B cell (primary cell): ENCODE results near the gene ERC1. TPM values are rescaled to one million over a fixed set of nuclear protein-coding genes. Genes with fewer than 3 reads are reported as not detected.

Experiments
- ATAC-seq: fragments of 200-7000 bp; cut with Tn5 transposase; one replicate; pipeline ENCODE4 v1.10.0; 2021; ENCODE audit warnings: low read depth, mild to moderate bottlenecking, moderate number of reproducible peaks, moderate library complexity
- CTCF ChIA-PET: fragments of 350-600 bp; sonication (Branson Sonifier 250); formaldehyde crosslinking; loops from one replicate; lab custom pipeline; 2021; ENCODE audit warnings: antibody characterized with exemption, inconsistent platforms; lab: Charles Lee
- POLR2A ChIA-PET: fragments of 350-600 bp; sonication (Branson Sonifier 250); formaldehyde crosslinking; loops from one replicate; lab custom pipeline; 2021; ENCODE audit warnings: antibody characterized with exemption; lab: Charles Lee
- DNase-seq: peaks from one replicate; pipeline ENCODE4 v3.0.0; 2013
- H2AFZ ChIP-seq: 2 replicates; pipeline ENCODE4 v1.6.1; 2012; ENCODE audit warnings: mild to moderate bottlenecking, low read depth, low read length; ENCODE audit not compliant: insufficient read depth, poor library complexity, severe bottlenecking
- H3K27ac ChIP-seq, 2 donors: 1 replicate in 1 of 2; 2 replicates in 1 of 2; pipeline ENCODE4 v1.5.1; 2012 to 2013; ENCODE audit warnings: low read length in 2 of 2, mild to moderate bottlenecking in 2 of 2, moderate library complexity in 1 of 2
- H3K27me3 ChIP-seq, 4 experiments: fragments of 200-600 bp in 1 of 4; sonication (generic) in 1 of 4; replicated peaks in 1 of 4; 1 replicate in 2 of 4; 2 replicates in 2 of 4; pipeline versions ENCODE4 v1.6.1 to v1.7.0; 2013 to 2016; ENCODE audit warnings: low read length in 3 of 4, mild to moderate bottlenecking in 2 of 4, mixed read lengths in 1 of 4, moderate library complexity in 1 of 4; ENCODE audit not compliant: insufficient read depth in 4 of 4, control insufficient read depth in 3 of 4; ENCODE audit errors: control extremely low read depth in 1 of 4
- H3K36me3 ChIP-seq, 2 experiments: replicated peaks in 1 of 2; 1 replicate in 1 of 2; 2 replicates in 1 of 2; pipeline versions ENCODE4 v1.6.1 to v1.7.1; 2013; ENCODE audit warnings: low read length in 1 of 2; ENCODE audit not compliant: insufficient read depth in 2 of 2, control insufficient read depth in 1 of 2; ENCODE audit errors: control extremely low read depth in 1 of 2, extremely low read depth in 1 of 2
- H3K4me1 ChIP-seq, 2 donors: fragments of 200-600 bp in 1 of 2; sonication (generic) in 1 of 2; 1 replicate in 1 of 2; 2 replicates in 1 of 2; pipeline versions ENCODE4 v1.5.1 to v1.6.1; 2013 to 2017; ENCODE audit warnings: low read length in 2 of 2; ENCODE audit not compliant: control insufficient read depth in 2 of 2, insufficient read depth in 2 of 2
- H3K4me2 ChIP-seq: replicated peaks from 2 replicates; pipeline ENCODE3; 2012; ENCODE audit warnings: mild to moderate bottlenecking, low read depth, low read length; ENCODE audit not compliant: poor library complexity, severe bottlenecking
- H3K4me3 ChIP-seq, 5 experiments: fragments of 200-600 bp in 1 of 5; sonication (generic) in 1 of 5; 1 replicate in 3 of 5; 2 replicates in 2 of 5; pipeline versions ENCODE4 v1.5.1 to v1.7.0; 2011 to 2016; ENCODE audit warnings: low read length in 4 of 5, mild to moderate bottlenecking in 4 of 5, low read depth in 2 of 5, control low read depth in 1 of 5, moderate library complexity in 1 of 5; ENCODE audit not compliant: insufficient read depth in 1 of 5; ENCODE audit errors: control extremely low read depth in 1 of 5, extremely low read depth in 1 of 5
- H3K79me2 ChIP-seq: fragments of 200-600 bp; sonication (generic); one replicate; pipeline ENCODE4 v1.6.0; 2016; ENCODE audit warnings: low read length; ENCODE audit not compliant: control insufficient read depth, insufficient read depth
- H3K9ac ChIP-seq: fragments of 200-600 bp; sonication (generic); 2 replicates; pipeline ENCODE4 v1.6.1; 2017; ENCODE audit warnings: mild to moderate bottlenecking, low read length, moderate library complexity
- H3K9me3 ChIP-seq, 3 donors: one replicate each; pipeline versions ENCODE4 v1.6.1 to v1.7.1; 2013; ENCODE audit warnings: low read length in 2 of 3; ENCODE audit not compliant: control insufficient read depth in 2 of 3, insufficient read depth in 1 of 3; ENCODE audit errors: control extremely low read depth in 1 of 3
- H4K20me1 ChIP-seq: 2 replicates; pipeline ENCODE4 v1.6.0; 2012; ENCODE audit warnings: mild to moderate bottlenecking, low read length; ENCODE audit not compliant: insufficient read depth, control insufficient read depth, poor library complexity, severe bottlenecking
- H3K27ac Mint-ChIP-seq: one replicate; pipeline ENCODE4 v1.8.0; 2021; ENCODE audit warnings: mixed read lengths
- H3K27me3 Mint-ChIP-seq: one replicate; pipeline ENCODE4 v1.8.0; 2021; ENCODE audit warnings: mixed read lengths
- H3K4me1 Mint-ChIP-seq: one replicate; pipeline ENCODE4 v1.8.0; 2021; ENCODE audit warnings: mixed read lengths
- H3K4me3 Mint-ChIP-seq: one replicate; pipeline ENCODE4 v1.8.0; 2021; ENCODE audit warnings: mixed read lengths
- H3K9me3 Mint-ChIP-seq: one replicate; pipeline ENCODE4 v1.8.0; 2022; ENCODE audit warnings: mixed read lengths; ENCODE audit not compliant: insufficient read depth
- EZH2 ChIP-seq: IDR thresholded peaks from 2 replicates; pipeline ENCODE4 v1.6.1; 2012; ENCODE audit warnings: borderline replicate concordance, low read depth, mild to moderate bottlenecking, moderate library complexity, low read length; ENCODE audit not compliant: insufficient read depth, poor library complexity, severe bottlenecking
- WGBS: methylation state at CpG from one replicate; pipeline ENCODE4 v1.1.5; 2013; ENCODE audit warnings: missing lambda C conversion rate; ENCODE audit not compliant: insufficient coverage; 5-methylcytosine and 5-hydroxymethylcytosine counted together
- intact Hi-C: fragments of 100-400 bp; cut with micrococcal nuclease; formaldehyde crosslinking; loops from one replicate; pipeline ENCODE4 v1.10.0; 2022
- polyA plus RNA-seq: library from polyadenylated mRNA; depleted of rRNA; stranded (reverse); fragments of >200 nt; gene quantifications from 2 replicates; pipeline ENCODE4 v1.2.3, GENCODE V29; 2012
- total RNA-seq, 2 donors: library from RNA; stranded (reverse); fragments of 120-200 nt in 1 of 2; gene quantifications; 1 replicate in 1 of 2; 2 replicates in 1 of 2; pipeline versions ENCODE4 v1.2.3 to v1.2.4, GENCODE V29; 2013 to 2022
- TF ChIP-seq, protein P1 (sequence below): fragments of 200-600 bp; IDR thresholded peaks from one replicate; pipeline ENCODE4 v1.8.0; 2022; ENCODE audit warnings: antibody characterized with exemption, mild to moderate bottlenecking

ERC1 gene
- total and polyA plus RNA-seq, 2 donors (not counting 1 experiment from before 2014, with no cell fraction given), result 4.0 to 77.6 TPM

DNA sequence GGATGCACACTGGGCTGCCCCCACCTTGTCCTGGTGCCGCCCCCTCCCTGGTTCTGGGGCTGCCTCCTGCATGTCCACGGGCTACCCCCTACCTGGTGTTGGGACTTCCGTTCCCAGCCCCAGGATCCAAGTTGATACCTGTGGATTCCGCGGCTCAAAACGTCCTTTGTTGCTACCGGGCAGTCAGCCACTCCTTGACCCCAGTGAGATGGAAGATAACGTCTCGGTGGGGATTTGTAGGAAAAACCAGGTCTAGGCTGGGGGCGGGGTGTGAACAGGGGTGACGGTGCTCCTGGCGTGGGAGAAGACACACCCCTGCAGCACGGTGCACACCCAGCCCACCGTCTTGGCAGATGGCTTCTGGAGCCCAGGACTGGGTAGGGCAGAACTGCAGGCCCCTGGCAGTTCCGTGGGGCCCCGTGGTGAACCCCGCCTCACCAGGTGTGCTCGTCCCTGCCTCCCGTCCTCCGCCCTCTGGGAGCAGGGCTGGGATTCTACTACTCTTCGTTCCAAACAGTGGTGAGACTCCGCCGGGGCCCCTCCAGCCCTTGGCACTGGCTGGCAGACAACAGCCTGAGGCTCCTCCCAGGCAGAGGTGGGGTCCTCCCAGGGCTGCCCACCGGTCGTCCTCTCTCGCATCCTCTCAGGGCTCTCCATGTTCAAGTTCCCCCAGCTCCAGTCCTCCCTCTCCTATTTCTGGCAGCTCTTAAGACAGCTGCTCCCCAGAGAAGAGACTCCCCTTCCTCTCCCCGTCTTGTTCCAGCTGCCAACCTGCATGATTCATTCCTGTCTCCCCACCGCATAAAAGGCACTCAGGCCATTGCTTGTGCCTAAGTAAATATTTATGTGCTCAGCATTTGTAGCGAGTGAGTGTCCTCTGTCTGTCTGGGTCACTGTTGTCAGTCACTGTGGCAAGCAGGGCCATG lies 527.8 kb downstream of the ERC1 start:
- no peaks in the 10 kb centered on the region for H3K36me3 ChIP-seq
- ATAC-seq (no peak), DNase-seq (no peak)
- no peak overlapping the region for H2AFZ ChIP-seq
- H3K79me2 ChIP-seq, result no peaks in the 10 kb centered on the region
- H3K4me3 ChIP-seq, result no peak overlapping the region
- H3K4me1 ChIP-seq, result no peaks in the 10 kb centered on the region
- ChIA-PET POLR2A (no interaction called here), CTCF (no interaction called here)
- H3K4me2 ChIP-seq, result no peak overlapping the region
- intact Hi-C loops, result no loop called here
- Mint-ChIP-seq H3K27me3 (peaks cover 25% of the 10 kb centered on the region), H3K4me1 (no peaks in the 10 kb centered on the region), H3K4me3 (no peak overlapping the region), H3K9me3 (peaks cover 4% of the 10 kb centered on the region), H3K27ac (no peak overlapping the region)
- TF ChIP-seq EZH2, result no peak
- TF ChIP-seq, protein P1, sequence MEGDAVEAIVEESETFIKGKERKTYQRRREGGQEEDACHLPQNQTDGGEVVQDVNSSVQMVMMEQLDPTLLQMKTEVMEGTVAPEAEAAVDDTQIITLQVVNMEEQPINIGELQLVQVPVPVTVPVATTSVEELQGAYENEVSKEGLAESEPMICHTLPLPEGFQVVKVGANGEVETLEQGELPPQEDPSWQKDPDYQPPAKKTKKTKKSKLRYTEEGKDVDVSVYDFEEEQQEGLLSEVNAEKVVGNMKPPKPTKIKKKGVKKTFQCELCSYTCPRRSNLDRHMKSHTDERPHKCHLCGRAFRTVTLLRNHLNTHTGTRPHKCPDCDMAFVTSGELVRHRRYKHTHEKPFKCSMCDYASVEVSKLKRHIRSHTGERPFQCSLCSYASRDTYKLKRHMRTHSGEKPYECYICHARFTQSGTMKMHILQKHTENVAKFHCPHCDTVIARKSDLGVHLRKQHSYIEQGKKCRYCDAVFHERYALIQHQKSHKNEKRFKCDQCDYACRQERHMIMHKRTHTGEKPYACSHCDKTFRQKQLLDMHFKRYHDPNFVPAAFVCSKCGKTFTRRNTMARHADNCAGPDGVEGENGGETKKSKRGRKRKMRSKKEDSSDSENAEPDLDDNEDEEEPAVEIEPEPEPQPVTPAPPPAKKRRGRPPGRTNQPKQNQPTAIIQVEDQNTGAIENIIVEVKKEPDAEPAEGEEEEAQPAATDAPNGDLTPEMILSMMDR, result no peak
- H3K27me3 ChIP-seq, result peaks cover 0 to 15% (median 3%) of the 10 kb centered on the region in 4 experiments
- H3K27ac ChIP-seq, result no peak overlapping the region
- 78% methylated on average over 27 of the region's 29 CpGs for WGBS
- no peak overlapping the region for H3K9ac ChIP-seq
- H3K9me3 ChIP-seq, result no peaks in the 10 kb centered on the region
- no peaks in the 10 kb centered on the region for H4K20me1 ChIP-seq

DNA sequence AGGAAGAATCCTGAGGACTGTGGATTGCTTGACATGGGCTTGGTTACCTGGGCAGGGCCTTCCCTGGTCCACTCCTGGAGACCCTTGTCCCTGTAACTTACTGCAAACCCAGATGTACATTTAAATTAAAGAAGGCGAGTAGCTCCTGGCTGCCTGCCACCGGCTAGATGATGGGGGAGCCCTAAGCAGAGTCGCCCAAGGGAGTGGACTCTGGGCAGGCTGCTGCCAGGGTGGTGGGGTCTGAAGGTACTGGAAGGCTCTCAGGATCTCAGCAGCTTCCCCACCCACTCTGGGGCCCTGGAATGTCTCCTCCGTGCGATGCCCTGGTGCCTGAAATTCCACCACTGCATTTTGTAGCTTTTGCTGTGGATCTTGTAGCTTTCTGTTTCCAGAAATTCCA lies 528.6 kb downstream of the ERC1 start:
- Histone ChIP-seq H3K79me2 (no peaks in the 10 kb centered on the region), H2AFZ (no peak overlapping the region), H3K27me3 (peaks cover 0 to 15% (median 7%) of the 10 kb centered on the region in 4 experiments), H3K4me1 (no peaks in the 10 kb centered on the region), H3K36me3 (no peaks in the 10 kb centered on the region), H3K9me3 (no peaks in the 10 kb centered on the region), H3K27ac (no peak overlapping the region), H4K20me1 (no peaks in the 10 kb centered on the region), H3K9ac (no peak overlapping the region), H3K4me3 (no peak overlapping the region), H3K4me2 (no peak overlapping the region)
- ChIA-PET CTCF (no interaction called here), POLR2A (no interaction called here)
- intact Hi-C loops, result no loop called here
- ATAC-seq, result no peak
- Mint-ChIP-seq H3K4me3 (no peak overlapping the region), H3K9me3 (peaks cover 4% of the 10 kb centered on the region), H3K4me1 (no peaks in the 10 kb centered on the region), H3K27ac (no peak overlapping the region), H3K27me3 (peaks cover 28% of the 10 kb centered on the region)
- WGBS, result 100% methylated on average over 3 of the region's 5 CpGs
- TF ChIP-seq EZH2, result no peak
- DNase-seq, result no peak
